ENCODE measurements around the gene MAML3. TPM values are rescaled to one million over a fixed set of nuclear protein-coding genes. Genes with fewer than 3 reads are reported as not detected.

The MAML3 gene
- total RNA-seq, 1 experiment from 2014 or later = 20.8 TPM

DNA sequence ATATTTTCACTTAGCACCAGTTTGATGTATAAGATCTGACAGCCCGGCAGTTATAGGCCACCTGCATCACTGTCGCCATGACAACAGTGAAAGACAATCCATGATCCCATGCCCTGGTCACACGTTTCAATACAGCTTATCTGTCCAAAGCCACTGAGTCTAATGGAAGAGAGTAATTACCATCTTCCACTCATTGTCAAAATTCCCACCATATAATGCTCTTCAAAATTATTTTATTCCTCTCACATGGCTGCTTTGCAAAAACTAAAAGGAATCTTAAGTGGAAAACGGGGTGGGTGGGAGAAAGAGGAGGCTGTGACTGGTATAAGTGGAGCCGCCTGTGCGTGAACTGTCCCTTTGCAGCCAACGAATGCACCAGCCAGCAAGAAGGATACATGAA lies 44.2 kb downstream of the MAML3 start:
- Histone ChIP-seq H2AFZ (ENCODE audit: low read length) (no peak overlapping the region), H3K9me2 (replicated peaks; ENCODE audit: insufficient read depth, low read length) (no peaks in the 10 kb centered on the region), H3K27ac (ENCODE audit: low read length) (peak overlapping the region; percentile 47), H3K9ac (ENCODE audit: low read length) (peak overlapping the region; percentile 7; the same call in 1 of the 2 replicates), H3K4me1 (ENCODE audit: low read length) (peaks cover 42% of the 10 kb centered on the region), H3K79me2 (ENCODE audit: low read length) (peaks cover 94% of the 10 kb centered on the region), H3K27me3 (ENCODE audit: low read length) (no peaks in the 10 kb centered on the region), H3K4me2 (ENCODE audit: low read depth, low read length, poor library complexity, severe bottlenecking) (peak overlapping the region; percentile 5), H3K9me3 (ENCODE audit: low read length) (no peaks in the 10 kb centered on the region), H3K4me3 (ENCODE audit: low read length) (no peak overlapping the region), H3K36me3 (ENCODE audit: insufficient read depth, low read length) (no peaks in the 10 kb centered on the region; the same call in 1 of the 2 replicates), H4K20me1 (ENCODE audit: insufficient read depth, low read depth, low read length) (no peaks in the 10 kb centered on the region; the same call in 1 of the 2 replicates)
- no peak for DNase-seq

DNA sequence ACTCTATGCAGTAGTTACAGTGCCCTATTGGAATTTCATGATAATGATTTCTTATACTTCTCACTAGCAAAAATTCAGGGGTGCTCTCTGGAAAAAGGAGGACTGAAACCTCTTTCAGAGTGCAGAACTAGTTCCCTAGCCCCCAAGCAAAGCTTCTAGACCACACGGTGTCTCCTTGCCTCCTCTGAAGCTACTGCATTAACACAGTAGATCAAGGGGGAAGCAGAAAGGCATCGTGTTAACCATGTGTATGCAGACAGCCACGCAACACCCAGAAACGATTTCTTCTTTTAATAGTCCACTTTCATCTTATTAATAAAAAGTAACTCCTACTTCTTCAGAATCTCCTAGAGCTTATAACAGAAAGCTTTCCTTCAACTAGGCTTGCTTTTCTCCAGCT lies 44.7 kb downstream of the MAML3 start:
- no peaks in the 10 kb centered on the region; the same call in 1 of the 2 replicates for H3K36me3 ChIP-seq (ENCODE audit: insufficient read depth, low read length)
- no peak overlapping the region for H2AFZ ChIP-seq (ENCODE audit: low read length)
- no peaks in the 10 kb centered on the region for H3K9me2 ChIP-seq (replicated peaks; ENCODE audit: insufficient read depth, low read length)

GRCh38 chr4:140108713-140109230 lies 45.2 kb downstream of the MAML3 start:
- no peak overlapping the region for H3K4me3 ChIP-seq (ENCODE audit: low read length)
- H3K9me3 ChIP-seq (ENCODE audit: low read length) = no peaks in the 10 kb centered on the region
- H3K79me2 ChIP-seq (ENCODE audit: low read length) = peaks cover 91% of the 10 kb centered on the region
- H3K27me3 ChIP-seq (ENCODE audit: low read length) = no peaks in the 10 kb centered on the region
- H3K36me3 ChIP-seq (ENCODE audit: insufficient read depth, low read length) = no peaks in the 10 kb centered on the region; the same call in 1 of the 2 replicates
- H3K4me2 ChIP-seq (ENCODE audit: low read depth, low read length, poor library complexity, severe bottlenecking) = peak overlapping the region; percentile 5
- DNase-seq = no peak
- H3K9ac ChIP-seq (ENCODE audit: low read length) = peak overlapping the region; percentile 7; the same call in 1 of the 2 replicates
- no peak overlapping the region for H2AFZ ChIP-seq (ENCODE audit: low read length)
- no peaks in the 10 kb centered on the region for H3K9me2 ChIP-seq (replicated peaks; ENCODE audit: insufficient read depth, low read length)
- no peaks in the 10 kb centered on the region; the same call in 1 of the 2 replicates for H4K20me1 ChIP-seq (ENCODE audit: insufficient read depth, low read depth, low read length)
- H3K27ac ChIP-seq (ENCODE audit: low read length) = peak overlapping the region; percentile 47
- peaks cover 41% of the 10 kb centered on the region for H3K4me1 ChIP-seq (ENCODE audit: low read length)

More for the DNA sequence above, 44.7 kb downstream of the MAML3 start:
- Histone ChIP-seq H3K4me1 (ENCODE audit: low read length) (peaks cover 41% of the 10 kb centered on the region), H3K27me3 (ENCODE audit: low read length) (no peaks in the 10 kb centered on the region), H4K20me1 (ENCODE audit: insufficient read depth, low read depth, low read length) (no peaks in the 10 kb centered on the region; the same call in 1 of the 2 replicates), H3K4me2 (ENCODE audit: low read depth, low read length, poor library complexity, severe bottlenecking) (peak overlapping the region; percentile 5), H3K9ac (ENCODE audit: low read length) (peak overlapping the region; percentile 7), H3K79me2 (ENCODE audit: low read length) (peaks cover 94% of the 10 kb centered on the region), H3K4me3 (ENCODE audit: low read length) (no peak overlapping the region), H3K27ac (ENCODE audit: low read length) (peak overlapping the region; percentile 47), H3K9me3 (ENCODE audit: low read length) (no peaks in the 10 kb centered on the region)
- DNase-seq = no peak

DNA sequence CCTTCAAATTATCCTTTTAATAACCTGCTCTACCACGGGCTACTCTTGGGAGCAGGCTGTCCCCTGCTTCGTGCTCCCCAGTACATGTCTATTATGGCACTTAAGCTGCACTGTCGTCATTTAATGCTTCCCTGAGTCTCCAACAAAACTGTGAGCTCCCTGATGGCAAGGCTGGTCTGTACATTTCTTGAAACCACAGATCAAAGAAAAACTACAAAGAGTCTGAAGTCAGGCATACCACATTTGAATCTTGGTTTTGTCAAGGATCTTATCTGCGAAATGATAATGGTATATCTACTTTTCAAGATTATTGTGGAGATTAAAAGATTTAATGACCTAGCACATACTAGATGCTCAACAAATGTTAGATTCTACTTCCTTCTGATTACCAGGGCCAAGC lies 45.7 kb downstream of the MAML3 start:
- Histone ChIP-seq H3K9me3 (ENCODE audit: low read length) (no peaks in the 10 kb centered on the region), H3K4me2 (ENCODE audit: low read depth, low read length, poor library complexity, severe bottlenecking) (peak overlapping the region; percentile 5), H3K27me3 (ENCODE audit: low read length) (no peaks in the 10 kb centered on the region), H3K9ac (ENCODE audit: low read length) (no peak overlapping the region), H2AFZ (ENCODE audit: low read length) (no peak overlapping the region), H3K4me1 (ENCODE audit: low read length) (peaks cover 41% of the 10 kb centered on the region), H3K4me3 (ENCODE audit: low read length) (no peak overlapping the region), H3K27ac (ENCODE audit: low read length) (peak overlapping the region; percentile 47), H3K9me2 (replicated peaks; ENCODE audit: insufficient read depth, low read length) (no peaks in the 10 kb centered on the region), H3K36me3 (ENCODE audit: insufficient read depth, low read length) (no peaks in the 10 kb centered on the region; the same call in 1 of the 2 replicates), H3K79me2 (ENCODE audit: low read length) (peaks cover 91% of the 10 kb centered on the region), H4K20me1 (ENCODE audit: insufficient read depth, low read depth, low read length) (no peaks in the 10 kb centered on the region; the same call in 1 of the 2 replicates)
- DNase-seq = no peak

DNA sequence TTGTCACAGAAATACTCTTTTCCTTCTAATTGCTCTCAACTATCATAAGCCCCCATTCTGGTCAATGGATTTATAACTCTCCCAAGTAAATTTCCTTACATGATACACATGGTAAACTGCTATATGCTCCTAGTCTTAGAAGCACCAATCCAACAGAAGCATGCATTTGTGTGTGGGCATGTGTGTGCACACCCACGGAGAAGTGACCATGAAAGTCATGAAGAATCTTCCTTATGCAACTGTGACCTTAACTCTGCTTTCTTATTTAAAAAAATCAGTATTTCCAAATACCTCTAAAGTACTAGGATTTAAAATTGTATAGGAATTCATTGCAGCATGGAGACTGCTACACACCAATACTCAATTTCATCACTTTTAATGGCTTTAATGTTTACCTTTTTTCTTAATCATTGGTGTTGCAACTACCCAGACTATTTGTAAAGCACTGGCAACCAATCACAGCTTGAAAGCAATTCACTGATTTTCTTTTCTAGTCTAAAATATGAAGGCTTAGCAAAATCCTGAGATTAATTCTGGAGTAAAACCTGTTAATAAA lies 47.6 kb downstream of the MAML3 start:
- H3K27me3 ChIP-seq (ENCODE audit: low read length) = no peaks in the 10 kb centered on the region
- H3K4me3 ChIP-seq (ENCODE audit: low read length) = no peak overlapping the region
- no peaks in the 10 kb centered on the region for H3K9me2 ChIP-seq (replicated peaks; ENCODE audit: insufficient read depth, low read length)
- no peak overlapping the region for H2AFZ ChIP-seq (ENCODE audit: low read length)
- H3K9me3 ChIP-seq (ENCODE audit: low read length) = no peaks in the 10 kb centered on the region
- H3K79me2 ChIP-seq (ENCODE audit: low read length) = peaks cover 95% of the 10 kb centered on the region
- H3K27ac ChIP-seq (ENCODE audit: low read length) = 0 out of 2 replicates have a peak overlapping the region, but pooled peaks have one; percentile 13
- no peaks in the 10 kb centered on the region; the same call in 1 of the 2 replicates for H3K36me3 ChIP-seq (ENCODE audit: insufficient read depth, low read length)
- DNase-seq = no peak
- H3K4me1 ChIP-seq (ENCODE audit: low read length) = peaks cover 47% of the 10 kb centered on the region
- no peaks in the 10 kb centered on the region; the same call in 1 of the 2 replicates for H4K20me1 ChIP-seq (ENCODE audit: insufficient read depth, low read depth, low read length)
- no peak overlapping the region for H3K9ac ChIP-seq (ENCODE audit: low read length)
- no peak overlapping the region for H3K4me2 ChIP-seq (ENCODE audit: low read depth, low read length, poor library complexity, severe bottlenecking)

DNA sequence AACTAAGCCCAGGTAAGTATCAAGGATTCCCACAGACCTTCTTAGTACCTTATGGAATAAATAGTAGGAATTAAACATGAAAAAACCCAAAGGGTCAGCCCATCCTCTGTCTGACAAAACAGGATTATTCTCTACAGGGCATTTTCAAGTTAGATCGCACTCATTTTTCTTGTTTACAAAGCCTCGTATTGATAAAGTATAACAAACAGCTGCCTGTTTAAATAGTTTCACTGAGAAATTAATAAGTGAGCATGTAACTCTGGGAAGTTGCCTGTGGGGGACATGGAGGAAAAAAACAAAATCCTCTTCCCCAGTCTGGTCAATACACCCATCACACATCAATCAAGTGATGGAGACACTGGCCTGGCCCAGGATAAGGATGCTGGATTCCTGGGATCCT lies 48.5 kb downstream of the MAML3 start:
- Histone ChIP-seq H3K4me2 (ENCODE audit: low read depth, low read length, poor library complexity, severe bottlenecking) (no peak overlapping the region), H3K27ac (ENCODE audit: low read length) (no peak overlapping the region), H2AFZ (ENCODE audit: low read length) (no peak overlapping the region), H3K4me1 (ENCODE audit: low read length) (peaks cover 47% of the 10 kb centered on the region), H3K9me3 (ENCODE audit: low read length) (no peaks in the 10 kb centered on the region), H3K27me3 (ENCODE audit: low read length) (no peaks in the 10 kb centered on the region), H3K79me2 (ENCODE audit: low read length) (peaks cover 95% of the 10 kb centered on the region), H3K9ac (ENCODE audit: low read length) (no peak overlapping the region), H3K4me3 (ENCODE audit: low read length) (no peak overlapping the region), H3K36me3 (ENCODE audit: insufficient read depth, low read length) (no peaks in the 10 kb centered on the region; the same call in 1 of the 2 replicates), H3K9me2 (replicated peaks; ENCODE audit: insufficient read depth, low read length) (no peaks in the 10 kb centered on the region), H4K20me1 (ENCODE audit: insufficient read depth, low read depth, low read length) (no peaks in the 10 kb centered on the region; the same call in 1 of the 2 replicates)
- DNase-seq = no peak

- Histone ChIP-seq H3K4me1 (ENCODE audit: low read length) (peaks cover 47% of the 10 kb centered on the region), H3K9me3 (ENCODE audit: low read length) (no peaks in the 10 kb centered on the region), H3K27ac (ENCODE audit: low read length) (peak overlapping the region; percentile 2; the same call in 1 of the 2 replicates), H3K27me3 (ENCODE audit: low read length) (no peaks in the 10 kb centered on the region), H2AFZ (ENCODE audit: low read length) (no peak overlapping the region), H3K4me2 (ENCODE audit: low read depth, low read length, poor library complexity, severe bottlenecking) (no peak overlapping the region), H3K9me2 (replicated peaks; ENCODE audit: insufficient read depth, low read length) (no peaks in the 10 kb centered on the region), H4K20me1 (ENCODE audit: insufficient read depth, low read depth, low read length) (no peaks in the 10 kb centered on the region), H3K9ac (ENCODE audit: low read length) (no peak overlapping the region), H3K36me3 (ENCODE audit: insufficient read depth, low read length) (no peaks in the 10 kb centered on the region; the same call in 1 of the 2 replicates), H3K4me3 (ENCODE audit: low read length) (no peak overlapping the region), H3K79me2 (ENCODE audit: low read length) (peaks cover 94% of the 10 kb centered on the region)
- DNase-seq = no peak
Measured at GRCh38 chr4:140103676-140104075, 50.3 kb downstream of the MAML3 start.

DNA sequence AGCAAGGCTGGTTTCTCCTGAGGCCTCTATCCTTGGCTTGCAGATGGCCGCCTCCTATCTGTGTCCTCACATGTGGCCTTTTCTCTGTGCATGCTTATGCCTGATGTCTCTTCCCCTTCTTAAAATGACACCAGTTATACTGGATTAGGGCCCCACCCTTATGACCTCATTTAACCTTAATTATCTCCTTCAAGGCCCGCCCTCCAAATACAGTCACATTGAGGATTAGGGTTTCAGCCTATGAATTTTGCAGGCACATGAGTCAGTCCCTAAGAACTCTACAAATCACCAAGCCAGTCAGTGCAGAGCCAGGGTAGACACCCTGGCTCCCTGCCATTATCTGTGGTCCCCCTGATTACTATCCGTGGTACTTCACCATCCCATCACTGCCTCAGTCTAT lies 51.6 kb downstream of the MAML3 start:
- Histone ChIP-seq H3K4me2 (ENCODE audit: low read depth, low read length, poor library complexity, severe bottlenecking) (no peak overlapping the region), H4K20me1 (ENCODE audit: insufficient read depth, low read depth, low read length) (no peaks in the 10 kb centered on the region), H3K9me3 (ENCODE audit: low read length) (no peaks in the 10 kb centered on the region), H2AFZ (ENCODE audit: low read length) (no peak overlapping the region), H3K9ac (ENCODE audit: low read length) (no peak overlapping the region), H3K79me2 (ENCODE audit: low read length) (peaks cover 93% of the 10 kb centered on the region), H3K27ac (ENCODE audit: low read length) (no peak overlapping the region), H3K4me3 (ENCODE audit: low read length) (no peak overlapping the region), H3K36me3 (ENCODE audit: insufficient read depth, low read length) (no peaks in the 10 kb centered on the region; the same call in 1 of the 2 replicates), H3K27me3 (ENCODE audit: low read length) (no peaks in the 10 kb centered on the region), H3K4me1 (ENCODE audit: low read length) (peaks cover 48% of the 10 kb centered on the region), H3K9me2 (replicated peaks; ENCODE audit: insufficient read depth, low read length) (no peaks in the 10 kb centered on the region)
- no peak for DNase-seq

All from Karpas-422 (cell line).